NCI-H524 (cell line): ENCODE measurements around the gene TK2.
"Not testable (repeated sequence)": the region's sequence is repeated elsewhere in the genome, so short reads cannot be mapped to it uniquely, and the experiment has no call there.

Experiments
- DNase-seq, 2 experiments: peaks; one replicate each; lab custom pipeline; 2025; lab: John Stamatoyannopoulos, UW

The TK2 gene

GRCh38 chr16:66572356-66572755 lies 22.4 kb upstream of the TK2 start:
- no peak for DNase-seq

DNA sequence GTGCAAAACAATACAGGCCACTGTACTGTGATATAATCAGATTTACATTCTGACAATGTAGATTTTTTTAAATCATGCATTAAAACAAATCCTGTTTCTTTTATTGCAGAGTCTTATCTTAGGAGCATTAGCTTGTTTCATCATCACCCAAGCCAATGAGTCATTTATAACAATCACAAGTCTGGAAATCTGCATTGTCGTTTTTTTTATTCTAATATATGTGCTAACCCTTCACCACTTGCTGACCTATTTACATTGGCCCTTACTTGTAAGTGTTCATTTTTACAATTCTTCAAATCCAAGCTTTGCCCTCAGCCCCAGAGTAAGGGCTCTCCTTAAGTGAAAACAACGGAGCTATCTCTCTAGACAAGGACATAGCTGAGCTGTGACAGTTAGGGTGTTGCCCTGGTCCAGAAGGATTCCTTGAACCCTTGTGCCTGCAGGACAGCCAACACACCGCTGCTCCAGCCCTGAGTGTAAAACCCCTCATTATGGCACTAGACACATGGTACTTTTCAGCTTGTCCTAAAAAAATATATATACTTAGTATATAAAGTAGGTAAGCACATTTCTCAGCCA lies 20.0 kb upstream of the TK2 start:
- DNase-seq, result no peak

GRCh38 chr16:66569131-66569530 lies 19.2 kb upstream of the TK2 start:
- no peak for DNase-seq

DNA sequence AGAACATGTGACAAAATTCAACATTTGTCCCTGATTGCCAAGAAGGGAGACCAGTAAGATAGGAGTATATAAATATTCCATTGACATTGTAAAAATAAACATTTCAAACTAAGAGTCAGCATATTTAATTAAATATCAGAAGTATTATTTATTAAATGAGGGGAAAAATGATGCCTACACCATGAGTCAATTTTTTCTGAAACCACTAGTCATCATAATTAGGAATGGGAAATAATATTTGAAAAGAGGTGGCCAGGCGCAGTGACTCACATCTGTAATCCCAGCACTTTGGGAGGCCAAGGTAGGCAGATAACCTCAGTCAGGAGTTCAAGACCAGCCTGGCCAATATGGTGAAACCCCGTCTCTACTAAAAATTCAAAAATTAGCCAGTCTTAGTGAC lies 18.4 kb upstream of the TK2 start:
- no peak for DNase-seq

GRCh38 chr16:66567270-66567669 lies 17.3 kb upstream of the TK2 start:
- not testable (repeated sequence) for DNase-seq

- no peak for DNase-seq
Observed at GRCh38 chr16:66566051-66566901, 16.4 kb upstream of the TK2 start, which contains the start of gene CMTM1. TSS of gene CMTM1 (plus strand) at chr16:66566439. CDS start at chr16:66566514, 75 bp downstream.

DNA sequence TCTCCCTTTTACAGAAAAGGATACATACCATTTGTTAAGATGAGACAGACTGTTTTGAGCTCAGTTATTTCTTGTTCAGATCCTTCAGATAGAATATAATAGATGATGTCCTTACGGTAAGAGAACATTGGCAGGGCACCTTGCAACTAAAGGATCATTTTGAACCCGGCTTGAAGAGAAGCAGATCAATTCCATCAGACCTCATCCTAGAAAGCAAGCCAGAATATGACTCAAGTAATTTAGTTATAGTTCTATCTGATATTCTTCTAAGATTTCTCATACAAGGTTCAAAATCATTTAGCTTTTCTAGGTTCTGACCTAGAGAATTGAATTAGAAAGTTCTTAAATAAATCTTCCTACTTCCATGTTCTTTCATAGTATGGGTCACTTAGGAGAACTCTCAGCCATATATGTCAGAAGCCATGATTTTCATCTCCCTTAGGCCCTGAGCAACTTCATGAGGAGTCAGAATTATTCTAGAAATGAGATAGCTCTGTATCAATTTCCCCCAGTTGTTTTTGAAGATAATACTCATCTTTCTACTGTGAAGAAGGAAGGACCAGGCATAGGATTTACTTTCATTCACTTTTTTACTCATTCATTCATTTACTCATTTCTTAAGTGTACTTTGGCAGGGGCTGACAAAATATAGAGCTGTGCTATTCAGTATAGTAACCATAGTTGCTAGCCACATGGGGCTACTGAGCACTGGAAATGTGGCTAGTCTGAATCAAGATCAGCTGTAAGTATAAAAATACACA lies 13.8 kb upstream of the TK2 start:
- no peak for DNase-seq

GRCh38 chr16:66562986-66563385 lies 13.1 kb upstream of the TK2 start:
- DNase-seq, result no peak

DNA sequence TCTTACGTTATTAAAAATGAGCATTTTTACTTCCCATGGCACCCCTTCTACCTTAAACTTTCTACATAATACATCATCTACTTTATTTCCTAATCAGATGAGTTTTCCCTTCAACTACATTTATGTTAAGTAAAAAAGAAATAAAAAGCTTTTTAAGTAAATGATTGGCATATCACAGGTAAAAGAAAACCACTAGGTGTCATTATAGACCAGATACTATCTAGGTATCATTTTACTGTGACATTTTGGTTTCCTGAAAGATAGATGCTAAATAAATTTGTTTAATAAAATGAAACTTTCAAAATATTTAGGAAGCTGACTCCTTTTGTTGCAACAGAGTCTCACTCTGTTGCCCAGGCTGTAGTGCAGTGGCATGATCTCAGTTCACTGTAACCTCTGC lies 12.5 kb upstream of the TK2 start:
- peak in 1 of 2 experiments; percentile 11 for DNase-seq

DNA sequence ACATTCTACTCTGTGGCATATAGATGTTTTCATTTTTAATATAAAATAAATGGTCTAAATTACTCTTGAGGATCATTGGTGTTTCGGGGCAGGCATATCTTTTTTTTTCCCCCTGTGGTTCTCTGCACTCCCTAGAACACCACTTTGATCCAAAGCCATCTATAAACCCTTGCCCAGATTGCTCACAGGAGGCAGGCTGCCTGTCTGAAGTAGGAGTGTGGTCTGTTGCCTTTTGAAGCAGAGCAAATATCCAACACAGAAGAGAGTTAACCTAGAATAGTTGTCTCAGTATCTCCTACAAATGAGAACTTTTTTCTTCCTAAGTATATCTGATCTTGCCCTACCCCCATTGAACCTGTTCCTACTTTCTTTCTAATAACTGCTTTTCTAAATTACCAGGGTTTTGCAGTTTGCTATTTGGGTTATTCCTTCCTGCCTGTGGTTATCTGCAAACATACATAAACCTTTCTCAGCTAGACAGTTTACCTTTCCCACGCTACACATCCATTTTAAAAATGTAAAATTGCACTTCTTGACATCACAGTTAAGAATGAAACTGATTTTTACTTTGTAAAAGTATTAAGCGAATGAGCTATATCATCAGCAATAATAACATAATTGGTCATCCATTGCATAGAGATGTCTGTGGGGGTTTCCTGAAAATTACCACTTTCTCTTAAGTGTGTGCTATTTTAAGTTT lies 11.6 kb upstream of the TK2 start:
- DNase-seq, result no peak

DNA sequence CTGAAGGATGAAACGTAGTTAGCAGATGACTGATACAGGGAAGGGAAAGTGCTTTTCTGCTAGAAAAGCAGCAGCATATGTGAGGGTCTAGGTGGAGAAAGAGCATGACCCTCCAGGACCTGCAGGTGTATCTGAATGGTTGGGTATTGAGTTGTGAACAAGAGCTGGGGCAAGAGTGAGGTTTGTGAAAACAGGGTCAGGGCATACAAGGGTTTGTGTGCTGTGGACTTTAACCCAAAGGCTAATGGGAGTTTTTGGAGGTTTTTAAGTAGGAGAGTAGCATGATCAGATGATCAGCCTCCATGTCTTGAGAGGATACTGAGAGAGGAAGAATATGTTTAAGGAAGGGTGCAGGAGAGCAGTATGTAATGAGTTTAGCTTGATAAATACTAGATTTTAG lies 10.2 kb upstream of the TK2 start:
- DNase-seq, result no peak

- DNase-seq, result no peak
Observed at GRCh38 chr16:66554495-66554894, 4.6 kb upstream of the TK2 start.

DNA sequence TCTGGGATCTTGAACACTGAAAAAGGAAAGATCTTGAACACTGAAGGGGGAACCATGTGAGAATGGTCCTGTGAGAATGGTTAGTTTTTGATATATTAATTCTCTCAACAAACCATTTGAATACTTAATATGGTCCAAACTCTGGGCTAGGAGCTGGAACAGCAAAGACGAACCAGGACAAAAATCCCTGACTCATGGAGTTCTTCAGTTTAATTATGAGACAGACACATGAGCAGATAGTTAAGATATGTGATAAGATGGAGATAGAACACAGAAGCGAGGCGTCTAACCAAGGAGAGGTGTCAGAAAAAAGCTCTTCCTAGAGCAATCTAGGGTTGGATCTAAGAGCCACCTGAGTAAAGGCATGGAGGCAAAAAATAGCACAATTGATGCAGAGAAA lies 4.1 kb upstream of the TK2 start:
- DNase-seq, result no peak

- DNase-seq, result no peak
Observed at GRCh38 chr16:66553223-66553622, 3.3 kb upstream of the TK2 start.

GRCh38 chr16:66552286-66553177 lies 2.6 kb upstream of the TK2 start, which contains the start of gene CKLF:
TSS of gene CKLF (plus strand) at chr16:66552576. CDS start at chr16:66552716, 140 bp downstream.
- peak; percentile 74 to 91 for DNase-seq

DNA sequence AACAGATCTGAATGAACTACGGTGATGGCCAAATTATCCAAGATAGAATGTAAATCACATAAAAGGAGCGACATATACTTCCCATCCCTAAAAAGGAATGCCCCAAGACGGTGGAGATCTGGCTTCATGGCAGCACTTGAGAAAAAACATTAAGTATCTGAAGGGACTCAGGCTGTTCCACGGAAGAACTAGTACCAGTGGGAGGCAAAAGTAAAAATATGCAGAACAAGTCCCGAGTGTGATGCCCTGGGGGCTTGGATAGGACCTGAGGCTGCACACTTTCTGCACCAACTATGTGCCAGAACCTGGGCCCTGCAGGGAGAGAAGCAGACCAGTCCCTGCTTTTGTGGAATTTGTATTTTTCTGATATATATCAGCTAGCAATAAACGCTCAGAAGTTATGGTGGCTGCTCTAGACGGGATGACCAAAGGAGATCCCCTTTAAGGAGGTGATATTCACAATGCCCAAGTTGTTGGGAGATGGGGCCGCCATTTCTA lies 1.9 kb upstream of the TK2 start:
- no peak for DNase-seq

DNA sequence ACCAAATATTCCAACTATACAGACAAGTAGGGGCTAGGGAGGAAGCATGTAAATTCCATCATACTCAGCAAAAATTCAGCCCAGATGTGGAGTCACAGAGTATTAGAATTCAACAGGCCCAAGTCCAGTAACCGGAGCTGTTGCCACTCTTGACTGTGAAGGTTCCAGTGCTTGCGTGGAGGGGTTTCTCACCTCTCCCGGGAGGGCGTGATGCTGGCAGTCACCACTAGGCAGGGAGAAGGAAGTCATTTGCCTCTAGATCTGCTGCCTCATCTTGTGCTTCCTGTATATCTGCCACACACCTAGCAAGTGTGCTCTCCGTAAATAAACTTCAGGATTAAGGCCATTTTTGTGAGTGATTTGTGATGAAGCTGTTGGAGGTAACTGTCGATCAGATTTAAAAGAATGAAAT lies 1.4 kb upstream of the TK2 start:
- peak in 1 of 2 experiments; percentile 31 for DNase-seq

GRCh38 chr16:66548868-66549267 lies 1.1 kb downstream of the TK2 start:
- no peak for DNase-seq

GRCh38 chr16:66548068-66548467 lies 1.9 kb downstream of the TK2 start:
- no peak for DNase-seq

DNA sequence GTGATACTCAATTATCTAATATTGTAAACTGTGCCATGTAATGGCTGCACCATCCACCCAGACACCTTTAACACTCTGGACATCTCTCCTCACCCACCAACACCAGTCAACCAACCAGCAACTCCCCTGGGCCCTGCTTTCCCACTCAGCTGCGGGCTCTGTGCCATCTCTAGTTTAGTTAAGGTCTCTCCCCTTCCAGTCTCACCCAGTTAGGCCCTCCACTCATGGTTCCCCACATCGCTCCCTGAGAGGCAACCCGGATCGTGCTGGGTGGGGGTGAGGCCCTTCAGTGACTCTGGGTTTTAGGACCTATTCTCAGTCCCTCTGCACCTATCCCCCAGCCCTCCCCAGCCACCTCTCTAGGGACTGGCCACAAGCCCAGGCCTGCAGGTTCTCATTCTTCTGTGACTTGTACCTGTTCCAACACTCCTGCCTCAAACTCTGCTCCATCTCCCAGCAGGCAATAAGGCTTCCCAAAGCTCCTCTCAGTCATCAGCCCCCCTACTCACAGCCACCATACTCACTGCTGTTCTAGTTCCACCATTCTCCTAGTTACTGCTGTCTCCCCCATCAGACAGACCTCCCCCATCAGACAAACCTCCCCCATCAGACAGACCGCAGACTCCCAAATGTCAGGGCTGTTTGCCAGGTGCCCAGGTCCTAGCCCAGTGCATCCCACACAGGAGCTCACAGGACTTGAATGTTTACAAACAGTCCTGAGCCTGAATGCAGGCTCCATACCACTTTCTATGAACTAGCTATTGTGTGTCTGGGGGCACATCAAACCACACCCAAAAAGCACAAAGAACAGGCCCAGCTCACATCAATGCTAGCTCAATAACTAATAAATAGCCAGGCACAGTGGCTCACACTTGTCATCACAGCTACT lies 2.6 kb downstream of the TK2 start:
- no peak for DNase-seq
